Suprapubic skin (tissue), 4 donors: ENCODE data around the gene SVEP1. TPM values are rescaled to one million over a fixed set of nuclear protein-coding genes. Genes with fewer than 3 reads are reported as not detected.
A peak's percentile ranks its signal among the peaks of the same experiment; 100 is the strongest.

Experiments used
- DNase-seq, 2 donors: peaks; one replicate each; pipeline ENCODE4 v3.0.0-alpha.2; 2019; ENCODE audit warnings: low spot score in 2 of 2
- H3K27ac ChIP-seq: fragments of 200-600 bp; sonication (generic); one replicate; pipeline ENCODE4 v1.5.1; 2019
- H3K27me3 ChIP-seq: fragments of 200-600 bp; sonication (generic); one replicate; pipeline ENCODE4 v1.5.1; 2019
- H3K36me3 ChIP-seq: fragments of 200-600 bp; sonication (generic); one replicate; pipeline ENCODE4 v1.5.1; 2019
- H3K4me1 ChIP-seq: fragments of 200-600 bp; sonication (generic); one replicate; pipeline ENCODE4 v1.5.1; 2019
- H3K4me3 ChIP-seq: fragments of 200-600 bp; sonication (generic); one replicate; pipeline ENCODE4 v1.5.1; 2019; ENCODE audit warnings: mild to moderate bottlenecking
- H3K9me3 ChIP-seq: fragments of 200-600 bp; sonication (generic); one replicate; pipeline ENCODE4 v1.5.1; 2019
- CTCF ChIP-seq, 2 donors: fragments of 200-600 bp in 1 of 2; fragments of 450-650 bp in 1 of 2; sonication (generic) in 1 of 2; IDR thresholded peaks; one replicate each; pipeline ENCODE4 v1.5.1; 2016 to 2019; ENCODE audit warnings: antibody characterized with exemption in 2 of 2, mild to moderate bottlenecking in 1 of 2, moderate library complexity in 1 of 2
- EP300 ChIP-seq: sonication (generic); formaldehyde crosslinking; IDR thresholded peaks from one replicate; pipeline ENCODE4 v1.6.1; 2017; ENCODE audit warnings: antibody characterized with exemption
- POLR2A ChIP-seq, 2 donors: fragments of 450-650 bp; IDR thresholded peaks; one replicate each; pipeline ENCODE4 v1.6.1; 2017; ENCODE audit warnings: antibody characterized with exemption in 2 of 2, mild to moderate bottlenecking in 2 of 2, moderate library complexity in 2 of 2
- POLR2AphosphoS5 ChIP-seq, 3 donors: sonication (generic); formaldehyde crosslinking; IDR thresholded peaks; one replicate each; pipeline ENCODE4 v1.6.1; 2017; ENCODE audit warnings: antibody characterized with exemption in 3 of 3
- WGBS: methylation state at CpG from one replicate; pipeline ENCODE4 v1.1.5; 2018; 5-methylcytosine and 5-hydroxymethylcytosine counted together
- total RNA-seq, 4 donors: library from RNA; depleted of rRNA; stranded (reverse); fragments of >200 nt; gene quantifications; one replicate each; pipeline ENCODE4 v1.1.0, GENCODE V29; 2016

Gene SVEP1
- total RNA-seq, 4 donors from 2014 or later, result 5.8 to 15.6 (median 11.2) TPM

GRCh38 chr9:110578575-110579033, 937 bp downstream of the SVEP1 start:
- Histone ChIP-seq H3K27me3 (peaks cover 43% of the 10 kb centered on the region), H3K4me1 (peaks cover 27% of the 10 kb centered on the region), H3K4me3 (peak overlapping the region; percentile 60), H3K36me3 (no peaks in the 10 kb centered on the region), H3K27ac (peak overlapping the region; percentile 72), H3K9me3 (no peaks in the 10 kb centered on the region)
- no peak for TF ChIP-seq POLR2AphosphoS5 (IDR thresholded peaks at IDR 0.05)
- TF ChIP-seq CTCF (IDR thresholded peaks at IDR 0.05), result no peak
- TF ChIP-seq POLR2A (IDR thresholded peaks at IDR 0.05), result no peak
- no peak for TF ChIP-seq EP300
- 11% methylated on average over 22 of the region's 22 CpGs for WGBS
- no peak for DNase-seq

GRCh38 chr9:110575945-110576344, 3.6 kb downstream of the SVEP1 start:
- DNase-seq, result no peak
- Histone ChIP-seq H3K9me3 (no peaks in the 10 kb centered on the region), H3K4me1 (peaks cover 25% of the 10 kb centered on the region), H3K4me3 (peak overlapping the region; percentile 12), H3K27me3 (peaks cover 36% of the 10 kb centered on the region), H3K36me3 (no peaks in the 10 kb centered on the region), H3K27ac (no peak overlapping the region)
- no peak for TF ChIP-seq CTCF (IDR thresholded peaks at IDR 0.05)
- no peak for TF ChIP-seq EP300
- TF ChIP-seq POLR2A (IDR thresholded peaks at IDR 0.05), result no peak
- TF ChIP-seq POLR2AphosphoS5 (IDR thresholded peaks at IDR 0.05), result no peak

GRCh38 chr9:110575169-110575568, 4.4 kb downstream of the SVEP1 start:
- Histone ChIP-seq H3K27me3 (peaks cover 29% of the 10 kb centered on the region), H3K36me3 (no peaks in the 10 kb centered on the region), H3K27ac (no peak overlapping the region), H3K4me1 (peaks cover 17% of the 10 kb centered on the region), H3K4me3 (no peak overlapping the region), H3K9me3 (no peaks in the 10 kb centered on the region)
- TF ChIP-seq POLR2A (IDR thresholded peaks at IDR 0.05) (no peak), CTCF (IDR thresholded peaks at IDR 0.05) (no peak), POLR2AphosphoS5 (IDR thresholded peaks at IDR 0.05) (no peak), EP300 (no peak)
- DNase-seq, result no peak
- 74% methylated on average over 5 of the region's 5 CpGs for WGBS

GRCh38 chr9:110573305-110573704, 6.2 kb downstream of the SVEP1 start:
- TF ChIP-seq EP300 (no peak), POLR2A (IDR thresholded peaks at IDR 0.05) (no peak), POLR2AphosphoS5 (IDR thresholded peaks at IDR 0.05) (no peak), CTCF (IDR thresholded peaks at IDR 0.05) (no peak)
- Histone ChIP-seq H3K27me3 (peaks cover 11% of the 10 kb centered on the region), H3K4me3 (no peak overlapping the region), H3K9me3 (no peaks in the 10 kb centered on the region), H3K27ac (no peak overlapping the region), H3K36me3 (no peaks in the 10 kb centered on the region), H3K4me1 (no peaks in the 10 kb centered on the region)
- no peak for DNase-seq
- 86% methylated on average over 6 of the region's 6 CpGs for WGBS

- Histone ChIP-seq H3K27ac (no peak overlapping the region), H3K4me3 (no peak overlapping the region), H3K36me3 (no peaks in the 10 kb centered on the region), H3K4me1 (no peaks in the 10 kb centered on the region), H3K27me3 (peaks cover 4% of the 10 kb centered on the region), H3K9me3 (no peaks in the 10 kb centered on the region)
- 82% methylated on average over 2 of the region's 2 CpGs for WGBS
- DNase-seq, result no peak
- no peak for TF ChIP-seq POLR2AphosphoS5 (IDR thresholded peaks at IDR 0.05)
- TF ChIP-seq CTCF (IDR thresholded peaks at IDR 0.05), result no peak
- no peak for TF ChIP-seq EP300
- no peak for TF ChIP-seq POLR2A (IDR thresholded peaks at IDR 0.05)
Observed at GRCh38 chr9:110571801-110572483, 7.6 kb downstream of the SVEP1 start.
